GM20000 (cell line): ENCODE data around the gene SLC25A25.

ENCODE experiments used
- DNase-seq: peaks from one replicate; pipeline ENCODE4 v3.0.0; 2012; ENCODE audit warnings: low spot score
- TF ChIP-seq, protein P1 (sequence below): IDR thresholded peaks from 2 replicates; pipeline ENCODE4 v1.5.1; 2012; ENCODE audit warnings: mild to moderate bottlenecking, control low read depth; ENCODE audit errors: extremely low read depth, missing control alignments

The SLC25A25 gene

GRCh38 chr9:128113526-128114325 lies 45.7 kb downstream of the SLC25A25 start:
- TF ChIP-seq, protein P1, sequence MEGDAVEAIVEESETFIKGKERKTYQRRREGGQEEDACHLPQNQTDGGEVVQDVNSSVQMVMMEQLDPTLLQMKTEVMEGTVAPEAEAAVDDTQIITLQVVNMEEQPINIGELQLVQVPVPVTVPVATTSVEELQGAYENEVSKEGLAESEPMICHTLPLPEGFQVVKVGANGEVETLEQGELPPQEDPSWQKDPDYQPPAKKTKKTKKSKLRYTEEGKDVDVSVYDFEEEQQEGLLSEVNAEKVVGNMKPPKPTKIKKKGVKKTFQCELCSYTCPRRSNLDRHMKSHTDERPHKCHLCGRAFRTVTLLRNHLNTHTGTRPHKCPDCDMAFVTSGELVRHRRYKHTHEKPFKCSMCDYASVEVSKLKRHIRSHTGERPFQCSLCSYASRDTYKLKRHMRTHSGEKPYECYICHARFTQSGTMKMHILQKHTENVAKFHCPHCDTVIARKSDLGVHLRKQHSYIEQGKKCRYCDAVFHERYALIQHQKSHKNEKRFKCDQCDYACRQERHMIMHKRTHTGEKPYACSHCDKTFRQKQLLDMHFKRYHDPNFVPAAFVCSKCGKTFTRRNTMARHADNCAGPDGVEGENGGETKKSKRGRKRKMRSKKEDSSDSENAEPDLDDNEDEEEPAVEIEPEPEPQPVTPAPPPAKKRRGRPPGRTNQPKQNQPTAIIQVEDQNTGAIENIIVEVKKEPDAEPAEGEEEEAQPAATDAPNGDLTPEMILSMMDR, result no peak
- DNase-seq, result no peak

GRCh38 chr9:128114326-128115186 lies 46.5 kb downstream of the SLC25A25 start:
- TF ChIP-seq, protein P1, result no peak
- no peak for DNase-seq

DNA sequence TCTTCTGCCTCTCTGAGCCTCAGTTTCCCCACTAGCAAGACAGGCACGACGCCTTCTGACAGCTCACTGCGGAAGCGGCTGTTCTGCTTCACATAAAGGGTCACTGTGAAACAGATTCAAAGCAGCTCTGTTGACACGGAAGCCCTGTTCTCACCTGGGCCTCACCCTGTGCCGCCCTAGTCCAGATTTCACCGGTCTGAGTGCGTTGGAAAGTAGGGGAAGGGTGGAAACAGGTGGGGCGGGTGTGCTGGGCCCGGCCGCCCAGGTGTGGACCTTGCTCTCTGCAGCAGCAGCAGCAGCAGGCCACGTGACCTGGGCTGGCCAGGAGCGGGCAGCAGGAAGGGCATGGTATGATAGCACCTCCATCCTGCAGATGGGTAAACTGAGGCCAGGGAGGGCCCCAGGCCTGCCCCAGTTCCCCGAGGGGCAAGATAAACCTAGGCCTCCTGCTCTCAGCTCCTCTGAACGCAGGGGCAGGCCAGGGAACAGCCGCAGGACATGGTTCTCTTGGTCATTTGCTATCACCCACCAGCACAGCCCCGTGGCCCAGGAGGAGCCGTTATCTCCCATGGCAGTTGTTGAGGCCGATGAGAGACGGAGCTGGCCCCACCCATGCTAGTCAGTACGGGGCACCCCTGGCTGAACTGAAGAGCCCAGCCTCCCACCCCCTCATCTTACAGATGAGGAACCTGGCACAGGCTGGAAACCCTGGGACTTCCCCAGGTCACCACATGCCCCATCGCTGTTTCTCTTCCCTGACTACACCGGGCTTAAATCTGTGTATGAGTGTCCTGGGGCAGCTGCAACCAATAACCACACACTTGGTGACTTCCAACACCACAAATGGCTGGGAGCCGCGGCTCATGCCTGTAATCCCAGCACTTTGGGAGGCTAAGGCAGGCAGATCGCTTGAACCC lies 47.4 kb downstream of the SLC25A25 start:
- TF ChIP-seq, protein P1, result no peak
- DNase-seq, result peak; percentile 76

DNA sequence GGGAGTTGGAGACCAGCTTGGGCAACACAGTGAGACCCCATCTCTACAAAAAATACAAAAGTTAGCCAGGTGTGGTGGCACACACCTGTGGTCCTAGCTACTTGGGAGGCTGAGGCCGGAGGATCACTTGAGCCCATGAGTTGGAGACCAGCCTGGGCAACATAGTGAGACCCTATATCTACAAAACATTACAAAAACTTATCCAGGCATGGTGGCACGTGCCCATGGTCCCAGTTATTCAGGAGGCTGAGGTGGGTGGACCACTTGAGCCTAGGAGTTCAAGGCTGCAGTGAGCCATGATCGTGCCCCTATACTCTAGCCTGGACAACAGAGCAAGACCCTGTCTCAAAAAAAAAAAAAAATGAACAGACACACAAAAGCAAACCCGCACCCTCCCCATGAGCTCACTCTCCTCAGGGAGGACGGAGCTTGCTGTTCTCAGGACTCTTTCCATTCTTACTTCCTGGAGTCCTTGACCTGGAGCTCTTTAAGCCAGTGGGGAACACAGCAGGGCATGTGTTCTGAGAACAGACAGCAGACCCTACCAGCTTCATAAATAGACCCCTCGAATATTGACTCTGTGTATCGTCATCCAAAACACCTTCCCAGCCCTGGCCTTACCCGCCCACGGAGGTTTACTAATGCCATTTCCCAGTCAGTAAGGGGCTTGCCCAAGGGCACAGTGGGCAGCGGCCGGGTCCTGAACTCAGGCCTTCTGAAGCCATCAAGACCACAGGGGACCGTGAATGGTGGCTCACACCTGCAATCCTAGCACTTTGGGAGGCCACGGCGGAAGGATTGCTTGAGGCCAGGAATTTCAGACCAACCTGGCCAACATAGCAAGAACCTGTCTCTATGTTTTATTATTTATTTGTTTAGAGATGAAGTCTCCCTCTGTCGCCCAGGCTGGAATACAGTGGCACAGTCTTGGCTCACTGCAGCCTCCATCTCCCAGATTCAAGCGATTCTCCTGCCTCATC lies 48.4 kb downstream of the SLC25A25 start:
- TF ChIP-seq, protein P1, result no peak

DNA sequence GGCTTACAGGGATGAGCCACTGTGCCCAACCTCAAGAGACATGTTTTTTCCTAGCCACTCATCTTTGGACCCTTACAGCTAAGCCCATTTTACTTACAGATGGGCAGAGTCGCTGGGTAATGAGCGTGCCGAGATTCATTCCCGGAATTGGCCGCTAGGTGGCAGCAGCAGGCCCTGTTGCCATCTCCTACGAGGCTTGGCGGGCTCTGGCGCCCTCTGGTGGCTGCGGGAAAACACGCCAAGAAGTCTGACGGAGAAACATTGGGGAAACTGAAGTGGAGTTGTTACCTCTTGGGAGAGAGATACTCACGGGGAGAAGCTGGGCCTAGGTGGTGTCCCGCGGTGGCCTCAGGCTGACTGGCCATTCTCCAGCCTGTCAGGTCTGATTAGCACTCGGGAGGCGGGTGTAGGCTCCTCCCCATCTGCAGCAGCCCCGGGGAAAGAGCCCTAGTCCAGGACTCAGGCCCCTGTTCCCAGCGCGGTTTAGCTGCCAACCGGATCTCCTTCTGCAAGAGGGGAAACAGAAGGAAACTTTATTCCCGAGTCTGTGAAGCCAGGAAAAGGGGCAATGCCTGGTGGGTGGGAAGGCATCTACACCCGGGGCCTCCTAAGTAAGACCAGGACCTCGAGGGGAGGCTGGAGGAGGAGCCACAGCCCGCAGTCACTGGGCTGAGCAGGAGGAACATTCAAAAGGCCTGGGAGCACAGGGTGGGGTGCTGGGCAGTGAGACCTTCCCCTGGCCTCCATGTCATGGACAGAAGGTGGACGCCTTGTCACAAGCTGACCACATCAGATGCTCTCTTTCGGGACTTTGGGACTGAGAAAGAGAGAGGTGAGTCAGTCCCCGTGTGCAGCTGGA lies 49.8 kb downstream of the SLC25A25 start:
- TF ChIP-seq, protein P1, result peak; percentile 100

More for the DNA sequence above, 48.4 kb downstream of the SLC25A25 start:
- DNase-seq, result no peak

DNA sequence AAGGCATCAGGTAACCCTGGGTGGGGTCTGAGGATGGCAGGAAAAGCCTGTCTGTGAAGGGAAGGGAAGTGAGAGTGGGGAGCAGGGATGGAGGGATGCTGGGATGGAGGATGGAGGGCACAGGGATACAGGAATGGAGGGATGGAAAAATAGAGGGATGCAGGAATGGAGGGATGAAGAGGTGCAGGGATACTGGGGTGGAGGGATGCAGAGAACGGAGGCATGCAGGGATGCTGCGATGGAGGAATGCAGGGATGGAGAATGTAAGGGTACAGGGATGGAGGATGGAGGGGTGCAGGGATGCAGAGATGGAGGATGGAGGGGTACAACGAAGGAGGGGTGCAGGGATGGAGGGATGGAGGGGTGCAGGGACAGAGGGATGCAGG lies 50.4 kb downstream of the SLC25A25 start:
- TF ChIP-seq, protein P1, result no peak

More for the DNA sequence above, 49.8 kb downstream of the SLC25A25 start:
- peak; percentile 92 for DNase-seq

More for the DNA sequence above, 50.4 kb downstream of the SLC25A25 start:
- no peak for DNase-seq
